ENCODE results near the gene CDADC1. TPM values are rescaled to one million over a fixed set of nuclear protein-coding genes. Genes with fewer than 3 reads are reported as not detected.

CDADC1 gene
- total RNA-seq, 1 experiment from 2014 or later = 4.0 TPM

DNA sequence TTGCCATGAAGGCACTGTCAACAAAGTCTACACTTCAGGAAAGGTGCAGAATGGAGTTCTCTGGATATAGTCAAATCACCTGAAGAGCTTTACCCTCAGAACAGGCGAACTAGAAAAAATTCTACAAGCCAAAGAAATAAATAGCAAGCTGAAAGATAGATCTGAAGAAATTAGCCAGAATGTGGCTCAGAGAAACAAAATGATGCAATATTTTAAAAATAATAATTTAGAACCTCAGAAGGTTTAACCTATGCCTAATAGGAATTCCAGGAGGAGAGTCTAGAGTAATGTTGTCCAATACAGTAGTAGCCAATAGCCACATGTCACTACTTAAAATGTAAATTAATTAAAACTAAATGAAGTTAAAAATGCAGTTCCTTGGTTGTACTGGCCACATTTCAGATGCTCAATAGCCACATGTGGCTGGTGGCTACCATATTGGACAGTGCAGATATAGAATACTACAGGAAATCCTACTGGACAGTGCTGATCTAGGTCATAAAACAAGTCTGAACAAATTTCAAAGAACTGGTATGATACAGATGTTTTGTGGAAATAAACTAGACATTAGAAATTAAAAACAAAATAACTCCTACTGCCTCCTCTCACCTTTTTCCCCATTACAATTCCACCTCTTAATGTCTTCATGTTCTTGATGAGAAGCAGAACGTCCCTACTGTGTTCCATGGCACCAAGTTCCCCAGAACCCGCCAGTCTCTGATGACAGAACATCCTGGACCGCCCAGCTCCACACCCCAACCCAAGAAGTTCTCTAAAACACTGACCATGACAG, 679 bp upstream of the CDADC1 start:
- H3K27me3 Mint-ChIP-seq (ENCODE audit: low read depth) = peaks cover 18% of the 10 kb centered on the region; the same call in 1 of the 2 replicates
- ATAC-seq = peak; percentile 38
- H3K9me3 Mint-ChIP-seq = no peaks in the 10 kb centered on the region
- DNase-seq (ENCODE audit: low spot score) = no peak
- CTCF ChIA-PET = interaction anchor here (0.9 to 2.3 kb wide), 4 partner anchors 8 to 360 kb away, joined by 4 to 41 read pairs (median 6); no protein-coding TSS in a partner anchor
- peak overlapping the region; percentile 95 for H3K4me3 Mint-ChIP-seq
- peaks cover 12% of the 10 kb centered on the region for H3K4me1 Mint-ChIP-seq
- TF ChIP-seq GRHL2 (CRISPR knock-in tag; IDR thresholded peaks at IDR 0.05; ENCODE audit: insufficient replicate concordance, severe bottlenecking) (no peak), SP1 (CRISPR knock-in tag; conservative IDR thresholded peaks at IDR 0.05) (no peak), SMAD3 (CRISPR knock-in tag; IDR thresholded peaks at IDR 0.05; ENCODE audit: borderline replicate concordance) (no peak), ZNF396 (CRISPR knock-in tag; IDR thresholded peaks at IDR 0.05; ENCODE audit: borderline replicate concordance) (no peak), SOX15 (CRISPR knock-in tag; IDR thresholded peaks at IDR 0.05) (no peak)
- TF ChIP-seq, protein P1, sequence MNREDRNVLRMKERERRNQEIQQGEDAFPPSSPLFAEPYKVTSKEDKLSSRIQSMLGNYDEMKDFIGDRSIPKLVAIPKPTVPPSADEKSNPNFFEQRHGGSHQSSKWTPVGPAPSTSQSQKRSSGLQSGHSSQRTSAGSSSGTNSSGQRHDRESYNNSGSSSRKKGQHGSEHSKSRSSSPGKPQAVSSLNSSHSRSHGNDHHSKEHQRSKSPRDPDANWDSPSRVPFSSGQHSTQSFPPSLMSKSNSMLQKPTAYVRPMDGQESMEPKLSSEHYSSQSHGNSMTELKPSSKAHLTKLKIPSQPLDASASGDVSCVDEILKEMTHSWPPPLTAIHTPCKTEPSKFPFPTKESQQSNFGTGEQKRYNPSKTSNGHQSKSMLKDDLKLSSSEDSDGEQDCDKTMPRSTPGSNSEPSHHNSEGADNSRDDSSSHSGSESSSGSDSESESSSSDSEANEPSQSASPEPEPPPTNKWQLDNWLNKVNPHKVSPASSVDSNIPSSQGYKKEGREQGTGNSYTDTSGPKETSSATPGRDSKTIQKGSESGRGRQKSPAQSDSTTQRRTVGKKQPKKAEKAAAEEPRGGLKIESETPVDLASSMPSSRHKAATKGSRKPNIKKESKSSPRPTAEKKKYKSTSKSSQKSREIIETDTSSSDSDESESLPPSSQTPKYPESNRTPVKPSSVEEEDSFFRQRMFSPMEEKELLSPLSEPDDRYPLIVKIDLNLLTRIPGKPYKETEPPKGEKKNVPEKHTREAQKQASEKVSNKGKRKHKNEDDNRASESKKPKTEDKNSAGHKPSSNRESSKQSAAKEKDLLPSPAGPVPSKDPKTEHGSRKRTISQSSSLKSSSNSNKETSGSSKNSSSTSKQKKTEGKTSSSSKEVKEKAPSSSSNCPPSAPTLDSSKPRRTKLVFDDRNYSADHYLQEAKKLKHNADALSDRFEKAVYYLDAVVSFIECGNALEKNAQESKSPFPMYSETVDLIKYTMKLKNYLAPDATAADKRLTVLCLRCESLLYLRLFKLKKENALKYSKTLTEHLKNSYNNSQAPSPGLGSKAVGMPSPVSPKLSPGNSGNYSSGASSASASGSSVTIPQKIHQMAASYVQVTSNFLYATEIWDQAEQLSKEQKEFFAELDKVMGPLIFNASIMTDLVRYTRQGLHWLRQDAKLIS (CRISPR knock-in tag; IDR thresholded peaks at IDR 0.05; ENCODE audit: borderline replicate concordance) = no peak
- TF ChIP-seq, protein P2, sequence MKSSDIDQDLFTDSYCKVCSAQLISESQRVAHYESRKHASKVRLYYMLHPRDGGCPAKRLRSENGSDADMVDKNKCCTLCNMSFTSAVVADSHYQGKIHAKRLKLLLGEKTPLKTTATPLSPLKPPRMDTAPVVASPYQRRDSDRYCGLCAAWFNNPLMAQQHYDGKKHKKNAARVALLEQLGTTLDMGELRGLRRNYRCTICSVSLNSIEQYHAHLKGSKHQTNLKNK (CRISPR knock-in tag; IDR thresholded peaks at IDR 0.05) = no peak
- TF ChIP-seq, protein P3, sequence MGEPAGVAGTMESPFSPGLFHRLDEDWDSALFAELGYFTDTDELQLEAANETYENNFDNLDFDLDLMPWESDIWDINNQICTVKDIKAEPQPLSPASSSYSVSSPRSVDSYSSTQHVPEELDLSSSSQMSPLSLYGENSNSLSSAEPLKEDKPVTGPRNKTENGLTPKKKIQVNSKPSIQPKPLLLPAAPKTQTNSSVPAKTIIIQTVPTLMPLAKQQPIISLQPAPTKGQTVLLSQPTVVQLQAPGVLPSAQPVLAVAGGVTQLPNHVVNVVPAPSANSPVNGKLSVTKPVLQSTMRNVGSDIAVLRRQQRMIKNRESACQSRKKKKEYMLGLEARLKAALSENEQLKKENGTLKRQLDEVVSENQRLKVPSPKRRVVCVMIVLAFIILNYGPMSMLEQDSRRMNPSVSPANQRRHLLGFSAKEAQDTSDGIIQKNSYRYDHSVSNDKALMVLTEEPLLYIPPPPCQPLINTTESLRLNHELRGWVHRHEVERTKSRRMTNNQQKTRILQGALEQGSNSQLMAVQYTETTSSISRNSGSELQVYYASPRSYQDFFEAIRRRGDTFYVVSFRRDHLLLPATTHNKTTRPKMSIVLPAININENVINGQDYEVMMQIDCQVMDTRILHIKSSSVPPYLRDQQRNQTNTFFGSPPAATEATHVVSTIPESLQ (CRISPR knock-in tag; IDR thresholded peaks at IDR 0.05) = no peak
- POLR2A ChIA-PET = interaction anchor here (0.7 to 1.2 kb wide), 2 partner anchors 32 to 34 kb away, joined by 3 to 4 read pairs; no protein-coding TSS in a partner anchor
- no peaks in the 10 kb centered on the region for H3K36me3 Mint-ChIP-seq
- peak overlapping the region; percentile 97 for H3K27ac Mint-ChIP-seq

DNA sequence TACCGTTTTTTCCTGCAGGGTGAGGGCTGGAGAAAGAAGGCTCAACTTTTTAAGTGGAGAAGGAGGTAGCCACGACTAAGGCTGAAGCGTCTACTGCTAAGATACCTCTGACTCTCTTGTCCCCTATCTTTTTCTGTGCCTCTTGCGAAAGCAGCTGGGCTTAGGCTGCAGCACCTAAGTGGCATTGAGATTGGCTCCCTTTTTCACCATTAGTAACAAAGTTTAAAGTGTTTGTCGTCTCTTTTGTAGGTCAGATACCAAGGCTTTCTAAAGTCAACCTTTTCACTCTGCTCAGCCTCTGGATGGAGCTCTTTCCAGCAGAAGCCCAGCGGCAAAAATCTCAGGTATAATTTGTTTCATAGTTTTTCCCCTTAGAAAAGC, 887 bp downstream of the CDADC1 start:
- Mint-ChIP-seq H3K4me3 (peak overlapping the region; percentile 95), H3K9me3 (no peaks in the 10 kb centered on the region), H3K36me3 (no peaks in the 10 kb centered on the region), H3K27ac (peak overlapping the region; percentile 97), H3K27me3 (ENCODE audit: low read depth) (peaks cover 14% of the 10 kb centered on the region; the same call in 1 of the 2 replicates), H3K4me1 (peaks cover 12% of the 10 kb centered on the region)
- CTCF ChIA-PET = interaction anchor here (1.1 to 2.3 kb wide), 7 partner anchors 9 to 312 kb away, joined by 3 to 41 read pairs (median 5); no protein-coding TSS in a partner anchor
- POLR2A ChIA-PET = interaction anchor here (1.1 kb wide), 1 partner anchor 32 kb away, joined by 3 read pairs; no protein-coding TSS in a partner anchor
- DNase-seq (ENCODE audit: low spot score) (no peak), ATAC-seq (no peak)
- TF ChIP-seq, protein P4, sequence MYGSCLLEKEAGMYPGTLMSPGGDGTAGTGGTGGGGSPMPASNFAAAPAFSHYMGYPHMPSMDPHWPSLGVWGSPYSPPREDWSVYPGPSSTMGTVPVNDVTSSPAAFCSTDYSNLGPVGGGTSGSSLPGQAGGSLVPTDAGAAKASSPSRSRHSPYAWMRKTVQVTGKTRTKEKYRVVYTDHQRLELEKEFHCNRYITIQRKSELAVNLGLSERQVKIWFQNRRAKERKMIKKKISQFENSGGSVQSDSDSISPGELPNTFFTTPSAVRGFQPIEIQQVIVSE (CRISPR knock-in tag; IDR thresholded peaks at IDR 0.05; ENCODE audit: borderline replicate concordance) = no peak
- TF ChIP-seq, protein P5, sequence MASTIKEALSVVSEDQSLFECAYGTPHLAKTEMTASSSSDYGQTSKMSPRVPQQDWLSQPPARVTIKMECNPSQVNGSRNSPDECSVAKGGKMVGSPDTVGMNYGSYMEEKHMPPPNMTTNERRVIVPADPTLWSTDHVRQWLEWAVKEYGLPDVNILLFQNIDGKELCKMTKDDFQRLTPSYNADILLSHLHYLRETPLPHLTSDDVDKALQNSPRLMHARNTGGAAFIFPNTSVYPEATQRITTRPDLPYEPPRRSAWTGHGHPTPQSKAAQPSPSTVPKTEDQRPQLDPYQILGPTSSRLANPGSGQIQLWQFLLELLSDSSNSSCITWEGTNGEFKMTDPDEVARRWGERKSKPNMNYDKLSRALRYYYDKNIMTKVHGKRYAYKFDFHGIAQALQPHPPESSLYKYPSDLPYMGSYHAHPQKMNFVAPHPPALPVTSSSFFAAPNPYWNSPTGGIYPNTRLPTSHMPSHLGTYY (CRISPR knock-in tag; IDR thresholded peaks at IDR 0.05) = no peak
- TF ChIP-seq NFE2L1 (CRISPR knock-in tag; IDR thresholded peaks at IDR 0.05) = no peak
- TF ChIP-seq TEAD1 (CRISPR knock-in tag; IDR thresholded peaks at IDR 0.05) = no peak
- TF ChIP-seq ZNF138 (CRISPR knock-in tag; conservative IDR thresholded peaks at IDR 0.05) = no peak
- no peak for TF ChIP-seq TCF7 (CRISPR knock-in tag; IDR thresholded peaks at IDR 0.05; ENCODE audit: low read depth)
- TF ChIP-seq, protein P6, sequence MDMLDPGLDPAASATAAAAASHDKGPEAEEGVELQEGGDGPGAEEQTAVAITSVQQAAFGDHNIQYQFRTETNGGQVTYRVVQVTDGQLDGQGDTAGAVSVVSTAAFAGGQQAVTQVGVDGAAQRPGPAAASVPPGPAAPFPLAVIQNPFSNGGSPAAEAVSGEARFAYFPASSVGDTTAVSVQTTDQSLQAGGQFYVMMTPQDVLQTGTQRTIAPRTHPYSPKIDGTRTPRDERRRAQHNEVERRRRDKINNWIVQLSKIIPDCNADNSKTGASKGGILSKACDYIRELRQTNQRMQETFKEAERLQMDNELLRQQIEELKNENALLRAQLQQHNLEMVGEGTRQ (CRISPR knock-in tag; IDR thresholded peaks at IDR 0.05) = no peak
- TF ChIP-seq FOXK1 (CRISPR knock-in tag; IDR thresholded peaks at IDR 0.05) = no peak
- TF ChIP-seq, protein P7, sequence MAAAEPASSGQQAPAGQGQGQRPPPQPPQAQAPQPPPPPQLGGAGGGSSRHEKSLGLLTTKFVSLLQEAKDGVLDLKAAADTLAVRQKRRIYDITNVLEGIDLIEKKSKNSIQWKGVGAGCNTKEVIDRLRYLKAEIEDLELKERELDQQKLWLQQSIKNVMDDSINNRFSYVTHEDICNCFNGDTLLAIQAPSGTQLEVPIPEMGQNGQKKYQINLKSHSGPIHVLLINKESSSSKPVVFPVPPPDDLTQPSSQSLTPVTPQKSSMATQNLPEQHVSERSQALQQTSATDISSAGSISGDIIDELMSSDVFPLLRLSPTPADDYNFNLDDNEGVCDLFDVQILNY (CRISPR knock-in tag; IDR thresholded peaks at IDR 0.05) = no peak
- no peak for TF ChIP-seq NR3C1 (CRISPR knock-in tag; conservative IDR thresholded peaks at IDR 0.05; ENCODE audit: low read depth)
- TF ChIP-seq ATF1 (CRISPR knock-in tag; IDR thresholded peaks at IDR 0.05) = no peak

Measured in WTC11 (cell line).